ENCODE results near the gene RPGR.
A peak's percentile ranks its signal among the peaks of the same experiment; 100 is the strongest.

The RPGR gene

GRCh38 chrX:38249965-38250364, 77.3 kb downstream of the RPGR start:
- DNase-seq (ENCODE audit: low spot score): no peak

GRCh38 chrX:38247051-38247450, 80.3 kb downstream of the RPGR start:
- DNase-seq (ENCODE audit: low spot score): no peak

GRCh38 chrX:38240541-38240940, 86.8 kb downstream of the RPGR start:
- no peak for DNase-seq (ENCODE audit: low spot score)

- peak; percentile 14 for DNase-seq (ENCODE audit: low spot score)
Measured at GRCh38 chrX:38236901-38237615, 90.3 kb downstream of the RPGR start.

- DNase-seq (ENCODE audit: low spot score): peak; percentile 47
Measured at GRCh38 chrX:38233891-38234667, 93.2 kb downstream of the RPGR start.

- no peak for DNase-seq (ENCODE audit: low spot score)
Measured at GRCh38 chrX:38232079-38232686, 95.1 kb downstream of the RPGR start.

- DNase-seq (ENCODE audit: low spot score): no peak
Measured at GRCh38 chrX:38225093-38225492, 102.2 kb downstream of the RPGR start.

GRCh38 chrX:38224160-38224559, 103.1 kb downstream of the RPGR start:
- no peak for DNase-seq (ENCODE audit: low spot score)

- no peak for DNase-seq (ENCODE audit: low spot score)
Measured at GRCh38 chrX:38221391-38221929, 105.8 kb downstream of the RPGR start.

GRCh38 chrX:38220415-38221390, 106.6 kb downstream of the RPGR start, which contains the start of gene SRPX:
SRPX (minus strand) TSS chrX:38220871; CDS start chrX:38220792, 79 bp downstream.
- peak; percentile 60 for DNase-seq (ENCODE audit: low spot score)

GRCh38 chrX:38220024-38220414, 107.3 kb downstream of the RPGR start:
- DNase-seq (ENCODE audit: low spot score): peak; percentile 64
